ENCODE results near the gene RAB11FIP3. TPM values are rescaled to one million over a fixed set of nuclear protein-coding genes. Genes with fewer than 3 reads are reported as not detected.
"Not testable (repeated sequence)": the region's sequence is repeated elsewhere in the genome, so short reads cannot be mapped to it uniquely, and the experiment has no call there.

Gene RAB11FIP3
- total RNA-seq, 1 donor from 2014 or later: 5.2 TPM

DNA sequence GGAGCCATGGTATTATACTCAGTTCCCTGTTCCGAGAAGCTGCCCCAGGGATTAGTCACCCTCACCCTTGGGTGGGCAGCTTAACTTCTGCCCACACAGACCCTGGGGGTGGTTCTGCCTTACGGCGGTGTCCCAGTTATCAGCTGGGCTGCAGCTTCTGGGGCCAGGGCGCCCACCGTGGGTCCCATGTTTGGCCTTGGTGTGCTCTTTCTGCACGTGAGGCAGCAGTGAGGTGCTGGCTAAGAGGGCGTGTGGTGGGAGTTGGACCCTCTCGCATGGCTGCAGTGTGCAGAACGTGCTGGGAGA, 46.7 kb downstream of the RAB11FIP3 start:
- H3K9me3 ChIP-seq (ENCODE audit: control insufficient read depth in 3 of 3, low read length in 3 of 3): no peaks in the 10 kb centered on the region
- no peak overlapping the region for H3K27ac ChIP-seq (ENCODE audit: low read depth, low read length)
- H3K27me3 ChIP-seq (ENCODE audit: control insufficient read depth in 3 of 3, insufficient read depth in 3 of 3, low read length in 3 of 3): no peaks in the 10 kb centered on the region
- H3K36me3 ChIP-seq (ENCODE audit: control insufficient read depth in 3 of 3, insufficient read depth in 3 of 3, low read length in 3 of 3): peaks cover 11 to 20% (median 13%) of the 10 kb centered on the region in 3 donors
- H3K9ac ChIP-seq (ENCODE audit: low read depth in 1 of 3, low read length in 3 of 3): no peak overlapping the region
- H3K4me1 ChIP-seq (ENCODE audit: control insufficient read depth in 3 of 3, insufficient read depth in 3 of 3, low read length in 3 of 3): peaks cover 2 to 12% (median 11%) of the 10 kb centered on the region in 3 donors
- H3K4me3 ChIP-seq (ENCODE audit: low read length in 3 of 3): no peak overlapping the region

DNA sequence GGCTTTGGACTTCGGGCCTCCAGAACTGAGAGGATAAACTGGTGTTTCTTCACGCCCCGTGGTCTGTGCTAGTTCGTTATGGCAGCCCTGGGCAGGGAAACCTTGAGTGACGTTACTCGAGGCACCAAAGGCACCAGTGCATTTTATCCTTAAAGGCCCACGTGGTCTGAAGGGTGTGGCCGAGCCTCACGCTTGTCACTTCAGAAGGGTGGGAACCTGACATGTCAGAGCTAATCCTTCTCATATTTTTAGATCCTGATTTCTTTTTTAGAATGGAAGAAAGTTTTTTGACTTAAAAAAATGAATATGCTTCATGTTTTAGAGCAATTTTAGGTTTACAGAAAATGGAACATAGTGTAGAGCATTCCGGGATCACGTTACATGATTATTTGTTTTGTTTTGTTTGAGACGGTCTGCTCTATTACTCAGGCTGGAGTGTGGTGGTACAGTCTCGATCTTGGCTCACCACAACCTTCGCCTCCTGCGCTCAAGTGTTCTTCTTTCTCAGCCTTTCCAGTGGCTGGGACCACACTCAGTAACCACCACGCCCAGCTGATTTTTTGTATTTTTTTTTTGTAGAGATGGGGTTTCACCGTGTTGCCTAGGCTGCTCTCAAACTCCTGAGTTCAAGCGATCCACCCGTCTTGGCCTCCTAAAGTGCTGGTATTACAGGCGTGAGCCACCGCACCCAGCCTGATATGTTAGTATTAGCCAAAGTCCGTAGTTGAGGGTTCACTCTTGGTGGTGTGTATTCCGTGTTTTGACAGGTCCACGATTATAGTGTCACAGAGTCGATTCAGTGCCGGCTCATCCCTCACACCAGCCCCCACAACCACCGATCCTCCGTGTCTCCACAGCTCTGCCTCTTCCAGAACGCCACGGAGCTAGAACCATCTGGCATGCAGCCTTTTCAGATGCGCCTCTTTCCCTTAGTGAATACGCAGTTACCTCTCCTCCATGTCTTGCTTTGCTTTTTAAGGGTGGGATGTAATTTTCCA, 47.9 kb downstream of the RAB11FIP3 start:
- Histone ChIP-seq H3K4me3 (ENCODE audit: low read length in 3 of 3) (no peak overlapping the region), H3K27ac (ENCODE audit: low read depth, low read length) (no peak overlapping the region), H3K4me1 (ENCODE audit: control insufficient read depth in 3 of 3, insufficient read depth in 3 of 3, low read length in 3 of 3) (peaks cover 10 to 19% (median 16%) of the 10 kb centered on the region in 3 donors), H3K9ac (ENCODE audit: low read depth in 1 of 3, low read length in 3 of 3) (no peak overlapping the region), H3K9me3 (ENCODE audit: control insufficient read depth in 3 of 3, low read length in 3 of 3) (no peaks in the 10 kb centered on the region), H3K27me3 (ENCODE audit: control insufficient read depth in 3 of 3, insufficient read depth in 3 of 3, low read length in 3 of 3) (no peaks in the 10 kb centered on the region), H3K36me3 (ENCODE audit: control insufficient read depth in 3 of 3, insufficient read depth in 3 of 3, low read length in 3 of 3) (peaks cover 11 to 20% (median 13%) of the 10 kb centered on the region in 3 donors)

DNA sequence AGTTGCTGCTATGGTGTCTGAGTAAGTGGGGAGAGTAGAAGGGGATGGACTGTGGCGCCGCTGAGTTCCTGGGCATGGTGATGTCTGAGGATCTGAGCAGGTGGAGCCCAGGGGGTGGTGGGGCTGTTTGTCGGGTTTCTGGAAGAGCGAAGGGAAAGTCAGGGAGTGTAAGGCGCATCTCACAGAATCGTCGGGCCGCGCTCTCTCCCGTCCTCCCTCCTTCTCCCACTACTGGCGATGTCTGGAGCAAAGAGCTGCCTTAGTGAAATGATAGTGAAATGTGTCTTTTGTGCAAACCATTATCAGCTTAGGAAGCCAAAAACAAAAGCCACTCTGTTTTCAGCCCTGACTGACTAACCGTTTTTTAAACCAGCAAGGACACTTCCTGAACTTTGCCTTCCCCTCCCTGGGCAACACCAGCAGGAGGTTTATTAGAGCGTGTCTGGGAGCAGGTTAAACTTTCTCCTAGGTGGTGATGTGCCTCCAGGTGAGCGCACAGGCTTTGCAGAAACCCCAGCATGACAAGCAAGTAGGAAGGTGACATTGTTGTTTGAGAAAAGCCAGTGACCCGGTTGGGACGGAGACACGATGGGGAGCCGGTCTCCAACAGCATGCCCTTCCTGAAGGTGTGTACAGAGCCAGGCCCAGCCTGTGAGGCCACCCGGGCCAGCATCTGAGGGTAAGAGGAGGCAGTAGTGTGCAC, 49.1 kb downstream of the RAB11FIP3 start:
- H3K36me3 ChIP-seq (ENCODE audit: control insufficient read depth in 3 of 3, insufficient read depth in 3 of 3, low read length in 3 of 3): peaks cover 11 to 19% (median 13%) of the 10 kb centered on the region in 3 donors
- no peak overlapping the region for H3K9ac ChIP-seq (ENCODE audit: low read depth in 1 of 3, low read length in 3 of 3)
- no peaks in the 10 kb centered on the region for H3K27me3 ChIP-seq (ENCODE audit: control insufficient read depth in 3 of 3, insufficient read depth in 3 of 3, low read length in 3 of 3)
- no peak overlapping the region for H3K27ac ChIP-seq (ENCODE audit: low read depth, low read length)
- H3K9me3 ChIP-seq (ENCODE audit: control insufficient read depth in 3 of 3, low read length in 3 of 3): no peaks in the 10 kb centered on the region
- H3K4me1 ChIP-seq (ENCODE audit: control insufficient read depth in 3 of 3, insufficient read depth in 3 of 3, low read length in 3 of 3): peaks cover 10 to 19% (median 16%) of the 10 kb centered on the region in 3 donors
- H3K4me3 ChIP-seq (ENCODE audit: low read length in 3 of 3): no peak overlapping the region

DNA sequence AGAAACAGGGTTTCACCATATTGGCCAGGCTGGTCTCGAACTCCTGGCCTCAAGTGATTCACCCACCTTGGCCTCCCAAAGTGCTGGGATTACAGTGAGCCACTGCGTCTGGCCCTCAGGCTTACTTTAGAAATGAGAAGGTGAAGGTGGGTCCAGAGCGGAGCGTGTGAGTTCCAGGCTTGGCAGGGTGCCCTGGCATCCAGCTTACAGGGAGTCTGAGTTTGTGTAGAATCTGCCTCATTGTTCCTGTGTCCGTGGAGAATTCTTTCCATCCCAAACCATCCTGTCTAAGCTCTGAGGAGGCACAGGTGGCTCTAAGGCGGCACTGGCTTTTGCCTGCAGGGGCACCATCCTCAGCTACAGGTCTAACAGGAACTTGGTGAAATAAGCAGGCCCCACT, 50.6 kb downstream of the RAB11FIP3 start:
- Histone ChIP-seq H3K27me3 (ENCODE audit: control insufficient read depth in 3 of 3, insufficient read depth in 3 of 3, low read length in 3 of 3) (no peaks in the 10 kb centered on the region), H3K27ac (ENCODE audit: low read depth, low read length) (no peak overlapping the region), H3K9ac (ENCODE audit: low read depth in 1 of 3, low read length in 3 of 3) (no peak overlapping the region), H3K4me1 (ENCODE audit: control insufficient read depth in 3 of 3, insufficient read depth in 3 of 3, low read length in 3 of 3) (peaks cover 10 to 15% (median 14%) of the 10 kb centered on the region in 3 donors), H3K4me3 (ENCODE audit: low read length in 3 of 3) (no peak overlapping the region), H3K36me3 (ENCODE audit: control insufficient read depth in 3 of 3, insufficient read depth in 3 of 3, low read length in 3 of 3) (peaks cover 11 to 19% (median 13%) of the 10 kb centered on the region in 3 donors), H3K9me3 (ENCODE audit: control insufficient read depth in 3 of 3, low read length in 3 of 3) (no peaks in the 10 kb centered on the region)

DNA sequence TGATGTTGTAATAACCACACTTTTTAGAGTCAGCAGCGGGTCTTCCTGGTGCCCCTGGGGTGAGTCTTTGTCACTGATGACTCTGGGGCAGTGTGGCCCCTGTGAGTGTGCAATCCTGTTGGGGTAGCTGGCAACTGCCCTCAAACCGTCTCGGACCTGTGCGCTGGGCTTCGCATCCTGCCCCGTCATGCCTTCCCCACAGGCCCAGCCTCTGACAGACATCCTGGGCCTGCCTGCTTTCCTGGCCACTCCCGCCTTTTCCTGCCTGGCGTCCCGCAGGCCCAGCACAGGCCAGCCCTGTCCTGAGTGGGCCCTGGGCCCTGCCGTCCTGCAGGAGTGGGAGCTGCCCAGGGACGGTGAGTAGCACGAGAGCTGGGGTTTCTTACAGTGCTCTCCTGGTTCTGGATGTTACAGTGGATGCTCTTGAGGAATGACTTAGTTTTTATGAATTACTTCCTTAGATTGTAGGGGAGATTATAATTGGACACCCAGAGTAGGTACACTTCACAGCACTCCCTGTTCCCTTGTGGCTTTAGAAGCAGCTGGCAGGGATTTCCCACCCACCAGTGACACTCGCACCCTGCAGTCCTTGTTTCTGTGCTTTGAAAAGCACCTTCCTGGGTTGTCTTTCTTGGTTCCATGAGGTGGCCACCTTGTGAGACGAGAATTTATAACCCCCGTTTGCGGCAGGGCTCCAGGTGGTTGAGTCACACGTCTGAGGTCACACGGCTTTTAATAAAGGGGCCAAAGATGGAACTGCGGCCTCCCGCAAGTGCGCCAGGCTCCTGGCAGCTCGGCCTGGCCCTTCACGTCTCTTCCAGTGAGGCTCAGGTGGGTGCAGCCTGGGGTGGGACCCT, 52.1 kb downstream of the RAB11FIP3 start:
- H3K36me3 ChIP-seq (ENCODE audit: control insufficient read depth in 3 of 3, insufficient read depth in 3 of 3, low read length in 3 of 3): peaks cover 6 to 15% (median 12%) of the 10 kb centered on the region in 3 donors
- H3K9me3 ChIP-seq (ENCODE audit: control insufficient read depth in 3 of 3, low read length in 3 of 3): no peaks in the 10 kb centered on the region
- no peak overlapping the region for H3K4me3 ChIP-seq (ENCODE audit: low read length in 3 of 3)
- no peaks in the 10 kb centered on the region for H3K27me3 ChIP-seq (ENCODE audit: control insufficient read depth in 3 of 3, insufficient read depth in 3 of 3, low read length in 3 of 3)
- H3K4me1 ChIP-seq (ENCODE audit: control insufficient read depth in 3 of 3, insufficient read depth in 3 of 3, low read length in 3 of 3): peaks cover 8 to 10% (median 9%) of the 10 kb centered on the region in 3 donors
- H3K27ac ChIP-seq (ENCODE audit: low read depth, low read length): peak overlapping the region; percentile 72
- H3K9ac ChIP-seq (ENCODE audit: low read depth in 1 of 3, low read length in 3 of 3): peak overlapping the region in 2 of 3 donors; percentile 20 to 40

DNA sequence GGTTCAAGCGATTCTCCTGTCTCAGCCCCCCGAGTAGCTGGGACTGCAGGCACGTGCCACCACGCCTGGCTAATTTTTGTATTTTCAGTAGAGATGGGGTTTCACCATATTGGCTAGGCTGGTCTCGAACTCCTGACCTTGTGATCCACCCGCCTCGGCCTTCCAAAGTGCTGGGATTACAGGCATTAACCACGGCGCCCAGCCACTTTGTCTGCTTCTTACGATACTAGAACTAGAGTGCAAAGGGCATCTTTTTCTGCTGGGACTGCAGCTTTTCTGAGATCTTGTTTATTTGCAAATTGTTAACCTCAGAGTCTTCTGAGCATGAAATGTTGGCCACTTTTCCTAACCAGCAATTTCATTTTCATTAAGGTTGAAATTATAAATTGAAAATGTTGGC, 52.8 kb downstream of the RAB11FIP3 start:
- not testable (repeated sequence) for H3K27ac ChIP-seq (ENCODE audit: low read depth, low read length); H3K27me3 ChIP-seq (ENCODE audit: control insufficient read depth in 3 of 3, insufficient read depth in 3 of 3, low read length in 3 of 3); H3K9ac ChIP-seq (ENCODE audit: low read depth in 1 of 3, low read length in 3 of 3); H3K4me3 ChIP-seq (ENCODE audit: low read length in 3 of 3); H3K9me3 ChIP-seq (ENCODE audit: control insufficient read depth in 3 of 3, low read length in 3 of 3)
- Histone ChIP-seq H3K4me1 (ENCODE audit: control insufficient read depth in 3 of 3, insufficient read depth in 3 of 3, low read length in 3 of 3) (peaks cover 9 to 11% (median 10%) of the 10 kb centered on the region in 3 donors), H3K36me3 (ENCODE audit: control insufficient read depth in 3 of 3, insufficient read depth in 3 of 3, low read length in 3 of 3) (peaks cover 8 to 22% (median 13%) of the 10 kb centered on the region in 3 donors)

DNA sequence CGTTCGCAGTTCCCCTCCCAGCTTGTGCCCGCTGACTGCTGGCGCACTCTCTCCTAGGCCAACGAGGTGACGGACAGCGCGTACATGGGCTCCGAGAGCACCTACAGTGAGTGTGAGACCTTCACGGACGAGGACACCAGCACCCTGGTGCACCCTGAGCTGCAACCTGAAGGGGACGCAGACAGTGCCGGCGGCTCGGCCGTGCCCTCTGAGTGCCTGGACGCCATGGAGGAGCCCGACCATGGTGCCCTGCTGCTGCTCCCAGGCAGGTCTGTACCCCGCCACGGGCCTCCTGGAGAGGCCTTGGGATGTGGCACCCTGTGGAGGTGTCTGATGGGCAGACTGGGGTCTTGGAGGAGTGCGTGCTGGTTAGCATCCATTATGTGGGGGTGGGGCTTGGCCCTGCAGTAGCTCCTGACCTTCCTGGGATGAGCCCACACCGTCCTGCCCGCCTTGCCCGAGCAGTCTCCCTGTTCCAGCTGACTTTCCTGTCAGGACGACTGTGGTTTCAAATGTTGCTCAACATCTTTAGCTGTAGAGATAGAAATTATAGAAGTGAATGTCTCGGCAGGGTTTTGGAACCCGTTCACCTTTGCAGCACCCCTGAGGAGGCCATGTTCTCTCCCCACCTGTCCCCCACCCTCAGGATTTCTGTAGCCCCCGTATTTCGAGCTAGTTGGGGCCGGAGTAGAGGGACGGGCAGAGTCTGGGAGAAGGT, 57.2 kb downstream of the RAB11FIP3 start:
- peak overlapping the region in 1 of 3 donors; percentile 8 for H3K9ac ChIP-seq (ENCODE audit: low read depth in 1 of 3, low read length in 3 of 3)
- H3K27ac ChIP-seq (ENCODE audit: low read depth, low read length): no peak overlapping the region
- peaks cover 11 to 20% (median 19%) of the 10 kb centered on the region in 3 donors for H3K36me3 ChIP-seq (ENCODE audit: control insufficient read depth in 3 of 3, insufficient read depth in 3 of 3, low read length in 3 of 3)
- no peaks in the 10 kb centered on the region for H3K9me3 ChIP-seq (ENCODE audit: control insufficient read depth in 3 of 3, low read length in 3 of 3)
- H3K4me3 ChIP-seq (ENCODE audit: low read length in 3 of 3): no peak overlapping the region
- H3K27me3 ChIP-seq (ENCODE audit: control insufficient read depth in 3 of 3, insufficient read depth in 3 of 3, low read length in 3 of 3): no peaks in the 10 kb centered on the region
- peaks cover 2 to 6% (median 4%) of the 10 kb centered on the region in 3 donors for H3K4me1 ChIP-seq (ENCODE audit: control insufficient read depth in 3 of 3, insufficient read depth in 3 of 3, low read length in 3 of 3)

GRCh38 chr16:483341-484075, 58.1 kb downstream of the RAB11FIP3 start:
- peaks cover 11 to 21% (median 19%) of the 10 kb centered on the region in 3 donors for H3K36me3 ChIP-seq (ENCODE audit: control insufficient read depth in 3 of 3, insufficient read depth in 3 of 3, low read length in 3 of 3)
- no peak overlapping the region for H3K4me3 ChIP-seq (ENCODE audit: low read length in 3 of 3)
- peak overlapping the region in 1 of 3 donors; percentile 25 for H3K9ac ChIP-seq (ENCODE audit: low read depth in 1 of 3, low read length in 3 of 3)
- no peaks in the 10 kb centered on the region for H3K9me3 ChIP-seq (ENCODE audit: control insufficient read depth in 3 of 3, low read length in 3 of 3)
- no peak overlapping the region for H3K27ac ChIP-seq (ENCODE audit: low read depth, low read length)
- peaks cover 0 to 2% (median 0%) of the 10 kb centered on the region in 3 donors for H3K4me1 ChIP-seq (ENCODE audit: control insufficient read depth in 3 of 3, insufficient read depth in 3 of 3, low read length in 3 of 3)
- H3K27me3 ChIP-seq (ENCODE audit: control insufficient read depth in 3 of 3, insufficient read depth in 3 of 3, low read length in 3 of 3): no peaks in the 10 kb centered on the region

Measured in skeletal muscle tissue (tissue), 4 donors.